AG04450 (cell line): ENCODE measurements around the gene TNFRSF21. TPM values are rescaled to one million over a fixed set of nuclear protein-coding genes. Genes with fewer than 3 reads are reported as not detected.
"Not testable (repeated sequence)": the region's sequence is repeated elsewhere in the genome, so short reads cannot be mapped to it uniquely, and the experiment has no call there.

Source experiments
- CTCF ChIA-PET: fragments of 300-600, 350-600 bp; formaldehyde crosslinking; extraction: SDS; loops from one replicate; lab custom pipeline; 2022; ENCODE audit warnings: antibody characterized with exemption, inconsistent platforms; lab: Charles Lee
- POLR2A ChIA-PET: fragments of 350-600 bp; formaldehyde crosslinking; extraction: SDS; loops from one replicate; lab custom pipeline; 2021; ENCODE audit warnings: antibody characterized with exemption, inconsistent platforms; lab: Yijun Ruan, JAX
- DNase-seq: peaks from one replicate; pipeline ENCODE4 v3.0.0-alpha.2; 2011; ENCODE audit warnings: low read depth, low spot score
- H3K27ac ChIP-seq: one replicate; pipeline ENCODE4 v1.5.1; 2012; ENCODE audit warnings: low read depth, low read length, control low read depth
- H3K27me3 ChIP-seq: one replicate; pipeline ENCODE4 v1.6.0; 2012; ENCODE audit warnings: low read length; ENCODE audit not compliant: control insufficient read depth, insufficient read depth
- H3K4me3 ChIP-seq: 2 replicates; pipeline ENCODE4 v1.5.1; 2011; ENCODE audit warnings: mild to moderate bottlenecking, low read depth, low read length, control low read depth
- H3K9me3 ChIP-seq: 2 replicates; pipeline ENCODE4 v1.5.1; 2012; ENCODE audit warnings: low read length; ENCODE audit not compliant: control insufficient read depth, insufficient read depth
- CTCF ChIP-seq: IDR thresholded peaks from 2 replicates; pipeline ENCODE4 v1.5.1; 2011; ENCODE audit warnings: low read depth, low read length, control low read depth, inconsistent platforms
- polyA plus RNA-seq: library from polyadenylated mRNA; depleted of rRNA; stranded (reverse); fragments of >200 nt; gene quantifications from 2 replicates; pipeline ENCODE4 v1.2.3, GENCODE V29; 2011

Gene TNFRSF21
- polyA plus RNA-seq, 1 experiment = 21.7 TPM

- no peak for TF ChIP-seq CTCF
- ChIA-PET CTCF (no interaction called here), POLR2A (no interaction called here)
- no peak overlapping the region for H3K4me3 ChIP-seq
- H3K9me3 ChIP-seq = no peaks in the 10 kb centered on the region
- H3K27ac ChIP-seq = no peak overlapping the region
- DNase-seq = no peak
- H3K27me3 ChIP-seq = no peaks in the 10 kb centered on the region
These were observed 75.3 kb downstream of the TNFRSF21 start for GRCh38 chr6:47234266-47234933.

DNA sequence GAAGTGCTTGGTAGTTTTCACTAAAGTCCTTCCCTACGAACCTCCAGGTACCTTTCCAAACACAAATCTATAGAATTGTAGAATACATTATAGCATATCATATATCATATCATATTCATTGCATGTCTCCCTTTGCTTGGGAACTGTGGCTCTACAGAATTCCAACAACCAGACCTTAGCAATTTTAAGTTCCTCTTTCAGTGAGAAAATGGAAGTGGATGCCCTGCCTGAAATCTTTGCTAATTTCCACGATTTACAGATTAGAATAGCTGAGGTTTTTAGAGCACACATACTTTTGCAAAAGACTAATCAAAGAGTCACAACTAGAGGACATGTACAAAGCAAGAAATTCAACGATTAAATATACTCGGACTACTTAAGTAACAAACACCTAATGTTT, 78.6 kb downstream of the TNFRSF21 start:
- CTCF ChIA-PET = no interaction called here

DNA sequence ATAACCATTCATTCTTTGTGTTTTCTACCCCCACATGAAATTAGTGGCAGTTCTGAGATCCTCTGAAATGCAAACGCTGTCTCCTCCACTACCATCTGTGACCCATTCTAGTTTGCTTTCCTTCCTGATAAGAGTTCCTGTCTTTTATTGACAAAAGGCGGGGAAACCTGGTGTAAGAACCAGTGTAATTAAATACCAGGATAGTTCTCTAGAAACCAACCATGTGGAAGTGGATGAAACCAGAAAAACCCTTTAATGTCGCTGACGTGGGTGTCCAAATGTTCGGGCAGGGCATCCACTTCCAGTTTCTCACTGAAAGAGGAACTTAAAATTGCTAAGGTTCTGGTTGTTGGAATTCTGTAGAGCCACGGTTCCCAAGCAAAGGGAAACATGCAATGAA, 79.1 kb downstream of the TNFRSF21 start:
- ChIA-PET CTCF (no interaction called here), POLR2A (no interaction called here)
- Histone ChIP-seq H3K27ac (no peak overlapping the region), H3K9me3 (no peaks in the 10 kb centered on the region), H3K27me3 (no peaks in the 10 kb centered on the region), H3K4me3 (no peak overlapping the region)
- no peak for DNase-seq
- TF ChIP-seq CTCF = no peak

More for the DNA sequence above, 78.6 kb downstream of the TNFRSF21 start:
- H3K9me3 ChIP-seq = no peaks in the 10 kb centered on the region
- H3K27ac ChIP-seq = no peak overlapping the region
- POLR2A ChIA-PET = no interaction called here
- no peaks in the 10 kb centered on the region for H3K27me3 ChIP-seq
- no peak for TF ChIP-seq CTCF
- H3K4me3 ChIP-seq = no peak overlapping the region
- no peak for DNase-seq

- no peak for DNase-seq
- Histone ChIP-seq H3K9me3 (no peaks in the 10 kb centered on the region), H3K27ac (no peak overlapping the region), H3K4me3 (no peak overlapping the region), H3K27me3 (no peaks in the 10 kb centered on the region)
- TF ChIP-seq CTCF = no peak
- POLR2A ChIA-PET = no interaction called here
- CTCF ChIA-PET = no interaction called here
These were observed 80.5 kb downstream of the TNFRSF21 start for GRCh38 chr6:47229255-47229654.

DNA sequence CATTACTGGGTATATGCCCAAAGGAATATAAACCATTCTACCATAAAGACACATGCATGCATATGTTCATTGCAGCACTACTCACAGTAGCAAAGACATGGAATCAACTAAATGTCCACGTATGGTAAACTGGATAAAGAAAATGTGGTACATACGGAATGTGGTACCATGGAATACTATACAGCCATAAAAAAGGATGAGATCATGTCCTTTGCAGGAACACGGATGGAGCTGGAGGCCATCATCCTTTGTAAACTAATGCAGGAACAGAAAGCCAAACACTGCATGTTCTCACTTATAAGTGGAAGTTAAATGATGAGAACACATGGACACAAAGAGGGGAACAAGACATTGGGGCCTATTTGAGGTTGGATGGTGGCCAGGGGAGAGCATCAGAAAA, 81.6 kb downstream of the TNFRSF21 start:
- DNase-seq, CTCF ChIA-PET: not testable (repeated sequence)

DNA sequence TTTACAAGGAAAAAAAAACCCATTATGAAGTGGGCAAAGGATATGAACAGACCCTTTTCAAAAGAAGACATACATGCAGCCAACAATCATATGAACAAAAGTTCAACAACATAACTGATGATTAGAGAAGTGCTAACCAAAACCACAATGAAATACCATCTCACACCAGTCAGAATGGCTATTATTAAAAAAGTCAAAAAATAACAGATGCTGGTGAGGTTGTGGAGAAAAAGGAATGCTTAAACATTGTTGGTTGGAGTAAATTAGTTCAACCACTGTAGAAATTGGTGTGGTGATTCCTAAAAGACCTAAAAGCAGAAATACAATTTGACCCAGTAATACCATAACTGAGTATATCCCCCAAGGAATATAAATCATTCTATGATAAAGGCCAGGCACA, 86.5 kb downstream of the TNFRSF21 start:
- DNase-seq, H3K4me3 ChIP-seq, H3K9me3 ChIP-seq, H3K27me3 ChIP-seq, CTCF ChIA-PET, H3K27ac ChIP-seq, POLR2A ChIA-PET: not testable (repeated sequence)

More for the DNA sequence above, 81.6 kb downstream of the TNFRSF21 start:
- H3K4me3 ChIP-seq, H3K27me3 ChIP-seq, POLR2A ChIA-PET, H3K9me3 ChIP-seq, H3K27ac ChIP-seq: not testable (repeated sequence)
